Left lung (tissue), 10 donors: Measurements from ENCODE around the gene BORCS8. TPM values are rescaled to one million over a fixed set of nuclear protein-coding genes. Genes with fewer than 3 reads are reported as not detected.

Experiments
- ATAC-seq: fragments of 200-7000 bp; cut with Tn5 transposase; one replicate; pipeline ENCODE4 v1.9.1; 2020; ENCODE audit warnings: moderate library complexity
- DNase-seq, 4 donors: peaks; one replicate each; pipeline ENCODE4 v3.0.0-alpha.2; 2013 to 2020
- H3K27ac ChIP-seq, 2 donors: fragments of 200-600 bp; sonication (generic) in 1 of 2; one replicate each; pipeline versions ENCODE4 v1.5.0 to v1.8.0; 2020 to 2021
- H3K27me3 ChIP-seq, 2 donors: fragments of 200-600 bp; sonication (generic) in 1 of 2; one replicate each; pipeline versions ENCODE4 v1.5.0 to v1.8.0; 2020 to 2021
- H3K36me3 ChIP-seq, 2 donors: fragments of 200-600 bp; sonication (generic) in 1 of 2; one replicate each; pipeline versions ENCODE4 v1.5.0 to v1.8.0; 2020 to 2021
- H3K4me1 ChIP-seq, 2 donors: fragments of 200-600 bp; one replicate each; pipeline ENCODE4 v1.8.0; 2021
- H3K4me3 ChIP-seq, 2 donors: fragments of 200-600 bp; sonication (generic) in 1 of 2; one replicate each; pipeline versions ENCODE4 v1.5.0 to v1.8.0; 2020 to 2021; ENCODE audit warnings: mild to moderate bottlenecking in 1 of 2
- H3K9me3 ChIP-seq, 2 donors: fragments of 200-600 bp; sonication (generic) in 1 of 2; one replicate each; pipeline versions ENCODE4 v1.5.0 to v1.8.0; 2020 to 2021
- intact Hi-C, 2 donors: fragments of 100-400 bp; cut with DNase I; formaldehyde crosslinking; loops; one replicate each; pipeline versions ENCODE4 v1.11.2 to v1.14.2; 2022
- polyA plus RNA-seq, 6 donors: library from polyadenylated mRNA; unstranded; fragments of 120-200 nt; gene quantifications; one replicate each; pipeline ENCODE4 v1.2.1, GENCODE V29; 2013; ENCODE audit not compliant: insufficient read length in 6 of 6
- total RNA-seq, 2 donors: library from RNA; stranded (reverse); fragmentation: NEBNext Ultra II Directional; extraction: Animal tissue kit (Norgen Biotek cat#: 25700); gene quantifications; one replicate each; pipeline ENCODE4 v1.2.1, GENCODE V29; 2021
- TF ChIP-seq, protein P1 (sequence below), 2 donors: fragments of 200-600 bp; sonication (generic) in 1 of 2; IDR thresholded peaks; one replicate each; pipeline versions ENCODE4 v1.5.0 to v1.8.0; 2021; ENCODE audit warnings: antibody characterized with exemption in 2 of 2
- donor health status: DM: no; HTN: yes; CAD: no.
- donor health status: DM: no; HTN: no; CAD: no.

The BORCS8 gene
- total and polyA plus RNA-seq, 8 donors: 16.4 to 39.1 (median 18.3) TPM

GRCh38 chr19:19203012-19203856, 11.3 kb upstream of the BORCS8 start, which contains the start of gene NR2C2AP:
Gene NR2C2AP (minus strand): TSS chr19:19203414. CDS start chr19:19203060, 354 bp downstream.
- intact Hi-C loops: no loop called here
- peak; percentile 95 for ATAC-seq
- H3K9me3 ChIP-seq: no peaks in the 10 kb centered on the region
- H3K4me1 ChIP-seq: peaks cover 4 to 13% of the 10 kb centered on the region in 2 donors
- H3K4me3 ChIP-seq: peak within 1 kb of the TSS; percentile 60 to 82
- H3K36me3 ChIP-seq: peaks cover 0 to 32% of the 10 kb centered on the region in 2 donors
- peak within 1 kb of the TSS; percentile 19 to 82 for H3K27ac ChIP-seq
- H3K27me3 ChIP-seq: peaks cover 0 to 11% of the 10 kb centered on the region in 2 donors
- TF ChIP-seq, protein P1, sequence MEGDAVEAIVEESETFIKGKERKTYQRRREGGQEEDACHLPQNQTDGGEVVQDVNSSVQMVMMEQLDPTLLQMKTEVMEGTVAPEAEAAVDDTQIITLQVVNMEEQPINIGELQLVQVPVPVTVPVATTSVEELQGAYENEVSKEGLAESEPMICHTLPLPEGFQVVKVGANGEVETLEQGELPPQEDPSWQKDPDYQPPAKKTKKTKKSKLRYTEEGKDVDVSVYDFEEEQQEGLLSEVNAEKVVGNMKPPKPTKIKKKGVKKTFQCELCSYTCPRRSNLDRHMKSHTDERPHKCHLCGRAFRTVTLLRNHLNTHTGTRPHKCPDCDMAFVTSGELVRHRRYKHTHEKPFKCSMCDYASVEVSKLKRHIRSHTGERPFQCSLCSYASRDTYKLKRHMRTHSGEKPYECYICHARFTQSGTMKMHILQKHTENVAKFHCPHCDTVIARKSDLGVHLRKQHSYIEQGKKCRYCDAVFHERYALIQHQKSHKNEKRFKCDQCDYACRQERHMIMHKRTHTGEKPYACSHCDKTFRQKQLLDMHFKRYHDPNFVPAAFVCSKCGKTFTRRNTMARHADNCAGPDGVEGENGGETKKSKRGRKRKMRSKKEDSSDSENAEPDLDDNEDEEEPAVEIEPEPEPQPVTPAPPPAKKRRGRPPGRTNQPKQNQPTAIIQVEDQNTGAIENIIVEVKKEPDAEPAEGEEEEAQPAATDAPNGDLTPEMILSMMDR (IDR thresholded peaks at IDR 0.05): peak in 1 of 2 donors; percentile 14
- peak; percentile 76 to 96 (median 92) for DNase-seq

DNA sequence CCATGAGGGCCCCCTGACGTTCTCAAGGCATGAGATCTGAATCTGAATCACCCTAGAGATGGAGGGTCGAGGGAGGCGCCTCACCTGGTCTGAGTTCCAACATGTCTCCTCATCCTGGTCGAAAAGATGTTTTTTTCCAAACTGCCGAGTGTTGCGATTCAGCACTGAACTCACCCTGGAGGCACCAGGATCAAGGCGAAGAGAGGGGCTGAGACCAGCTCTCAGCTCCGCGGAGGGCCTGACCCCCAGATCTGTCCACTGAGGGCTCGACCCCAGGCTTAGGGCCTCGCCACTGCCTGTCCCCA, 10.7 kb upstream of the BORCS8 start:
- ATAC-seq: no peak
- H3K27ac ChIP-seq: peak overlapping the region in 1 of 2 donors; percentile 82

DNA sequence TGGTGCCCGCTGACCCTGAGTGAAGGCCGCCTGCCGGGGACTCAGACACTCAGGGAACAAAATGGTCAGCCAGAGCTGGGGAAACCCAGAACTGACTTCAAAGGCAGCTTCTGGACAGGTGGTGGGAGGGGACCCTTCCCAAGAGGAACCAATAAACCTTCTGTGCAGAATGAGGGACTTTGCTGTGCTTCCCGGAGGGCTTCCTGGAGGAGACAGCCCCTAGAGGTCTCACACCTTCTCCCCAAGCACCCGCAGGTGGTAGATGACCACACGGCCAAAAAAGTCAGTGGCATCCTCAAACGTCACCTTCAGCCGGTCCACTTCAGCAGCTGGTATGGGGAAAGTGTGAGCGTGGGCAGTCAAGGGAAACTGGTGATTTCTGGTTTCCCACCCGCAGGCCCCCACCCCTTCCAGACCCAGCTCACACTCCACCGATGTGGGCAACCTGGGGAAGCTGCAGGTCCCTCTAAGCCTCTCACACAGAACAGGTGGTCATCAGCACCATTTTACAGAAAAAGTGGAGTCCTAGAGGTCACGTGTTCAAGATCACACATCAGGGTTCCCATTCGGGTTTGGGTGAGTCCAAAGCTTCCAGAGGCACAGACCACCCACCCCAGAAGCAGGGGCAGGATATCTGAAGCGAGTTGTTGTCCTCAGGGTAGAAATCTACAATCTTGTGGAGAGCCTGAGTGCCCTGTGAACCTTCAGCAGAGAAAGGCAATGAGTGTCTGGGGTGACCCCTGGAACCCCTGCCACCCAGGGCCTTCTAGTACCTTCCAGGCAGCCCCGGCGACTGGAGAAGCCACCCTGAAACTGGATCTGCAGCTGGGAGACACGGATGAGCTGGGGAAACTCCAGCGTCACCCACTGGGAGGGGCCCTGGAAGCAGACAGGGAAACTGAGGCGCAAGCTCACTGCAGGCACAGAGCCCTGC, 10.0 kb upstream of the BORCS8 start:
- peaks cover 0 to 9% of the 10 kb centered on the region in 2 donors for H3K27me3 ChIP-seq
- ATAC-seq: no peak
- no peak for DNase-seq
- peak overlapping the region in 1 of 2 donors; percentile 82 for H3K27ac ChIP-seq
- peaks cover 4 to 13% of the 10 kb centered on the region in 2 donors for H3K4me1 ChIP-seq
- H3K4me3 ChIP-seq: peak overlapping the region; percentile 60 to 82
- no peaks in the 10 kb centered on the region for H3K9me3 ChIP-seq
- intact Hi-C loops: no loop called here
- TF ChIP-seq, protein P1 (IDR thresholded peaks at IDR 0.05): no peak
- H3K36me3 ChIP-seq: peaks cover 0 to 44% of the 10 kb centered on the region in 2 donors

More for the DNA sequence above, 10.7 kb upstream of the BORCS8 start:
- Histone ChIP-seq H3K36me3 (peaks cover 0 to 37% of the 10 kb centered on the region in 2 donors), H3K4me3 (peak overlapping the region; percentile 60 to 82), H3K9me3 (no peaks in the 10 kb centered on the region), H3K4me1 (peaks cover 4 to 13% of the 10 kb centered on the region in 2 donors), H3K27me3 (peaks cover 0 to 9% of the 10 kb centered on the region in 2 donors)
- TF ChIP-seq, protein P1 (IDR thresholded peaks at IDR 0.05): no peak
- intact Hi-C loops: no loop called here
- no peak for DNase-seq

GRCh38 chr19:19193926-19194325, 2.0 kb upstream of the BORCS8 start:
- DNase-seq: no peak
- Histone ChIP-seq H3K27me3 (no peaks in the 10 kb centered on the region), H3K4me3 (peak overlapping the region in 1 of 2 donors; percentile 94), H3K27ac (peak overlapping the region in 1 of 2 donors; percentile 100), H3K4me1 (peaks cover 16 to 46% of the 10 kb centered on the region in 2 donors), H3K36me3 (peaks cover 0 to 34% of the 10 kb centered on the region in 2 donors), H3K9me3 (no peaks in the 10 kb centered on the region)
- TF ChIP-seq, protein P1 (IDR thresholded peaks at IDR 0.05): no peak
- ATAC-seq: no peak
- intact Hi-C loops: no loop called here
